HG03571 (cell line): Measurements from ENCODE around the gene ZNF718.
"Not testable (repeated sequence)": the region's sequence is repeated elsewhere in the genome, so short reads cannot be mapped to it uniquely, and the experiment has no call there.

ENCODE experiments used
- ATAC-seq: cut with Tn5 transposase; IDR thresholded peaks from one replicate; pipeline ENCODE4 v1.9.1; 2021; ENCODE audit not compliant: unreplicated experiment

The ZNF718 gene

DNA sequence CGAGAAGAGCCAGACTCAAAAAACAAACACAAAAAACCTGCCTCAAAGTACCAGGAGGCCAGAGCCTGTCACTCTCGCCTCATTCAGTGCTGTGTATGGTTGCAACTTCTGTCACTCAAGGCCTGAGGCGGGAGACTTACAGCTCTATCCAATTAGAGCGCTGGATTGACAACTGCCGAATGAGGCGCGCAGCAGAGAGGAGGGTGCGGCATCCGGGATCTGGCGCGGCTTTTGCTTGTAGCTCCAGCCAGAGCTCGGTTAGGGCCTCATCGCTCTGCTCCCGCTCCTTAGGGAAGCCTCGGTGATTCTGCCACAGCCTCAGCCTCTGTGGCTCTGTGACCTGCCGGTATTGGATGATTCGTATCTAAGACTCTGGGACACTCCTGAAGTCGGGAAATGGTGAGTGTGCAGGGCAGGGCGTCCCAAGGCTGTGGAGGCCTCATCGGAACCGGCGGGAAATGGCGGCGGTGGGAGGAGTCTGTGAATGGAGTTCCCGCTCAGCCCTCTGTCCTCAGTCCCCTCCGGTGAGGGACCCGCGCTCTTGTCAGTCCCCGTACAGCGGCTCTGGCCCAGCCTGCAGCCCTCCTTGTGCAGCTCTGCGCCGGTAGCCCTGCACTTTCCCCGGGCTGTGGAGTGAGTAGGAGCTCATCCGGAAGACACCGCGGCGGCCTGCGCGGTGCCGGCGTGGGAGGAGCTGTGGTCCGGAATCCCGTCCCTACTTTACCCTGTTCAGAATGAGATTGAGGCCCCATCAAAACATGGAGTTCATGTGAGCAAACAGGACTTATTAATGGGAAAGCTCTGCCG lies at the start of gene ZNF718:
TSS of gene ZNF718 (plus strand) at position 227 of the 807 bp plus-strand sequence. CDS start at position 397, 170 bp downstream.
- peak; percentile 94 for ATAC-seq

DNA sequence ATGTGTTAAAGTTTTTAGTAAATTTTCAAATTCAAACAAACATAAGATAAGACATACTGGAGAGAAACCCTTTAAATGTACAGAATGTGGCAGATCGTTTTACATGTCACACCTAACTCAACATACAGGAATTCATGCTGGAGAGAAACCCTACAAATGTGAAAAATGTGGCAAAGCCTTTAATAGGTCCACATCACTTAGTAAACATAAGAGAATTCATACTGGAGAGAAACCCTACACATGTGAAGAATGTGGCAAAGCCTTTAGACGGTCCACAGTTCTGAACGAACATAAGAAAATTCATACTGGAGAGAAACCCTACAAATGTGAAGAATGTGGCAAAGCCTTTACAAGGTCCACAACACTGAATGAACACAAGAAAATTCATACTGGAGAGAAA lies 38.4 kb upstream of the ZNF718 start:
- ATAC-seq, result no peak

GRCh38 chr4:86559-87324 lies 37.6 kb upstream of the ZNF718 start:
- ATAC-seq, result not testable (repeated sequence)

- no peak for ATAC-seq
Measured at GRCh38 chr4:98386-98785, 25.9 kb upstream of the ZNF718 start.

GRCh38 chr4:99863-100262 lies 24.4 kb upstream of the ZNF718 start:
- ATAC-seq, result no peak

- no peak for ATAC-seq
Measured at GRCh38 chr4:107083-107443, 17.2 kb upstream of the ZNF718 start.

GRCh38 chr4:107444-108429 lies 16.6 kb upstream of the ZNF718 start:
- ATAC-seq, result no peak

DNA sequence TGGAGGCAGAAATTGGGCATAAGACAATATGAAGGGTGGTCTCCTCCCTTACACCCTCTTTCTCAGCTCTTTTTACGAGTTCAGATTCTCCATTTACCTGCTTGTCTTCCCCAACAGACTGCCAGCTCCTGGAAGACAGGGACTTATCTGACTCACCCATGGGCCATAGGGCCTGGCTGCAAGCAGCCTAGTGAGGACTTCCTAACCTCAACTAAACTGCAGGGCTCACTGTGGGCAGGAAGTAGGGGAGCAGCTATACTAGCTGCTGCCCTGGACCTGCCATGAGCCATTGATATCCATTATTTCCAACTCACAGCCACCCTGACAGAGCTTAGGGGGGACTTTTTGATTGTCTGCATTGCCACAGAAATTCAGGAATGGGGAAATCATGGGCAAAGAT lies 11.5 kb upstream of the ZNF718 start:
- ATAC-seq, result no peak

DNA sequence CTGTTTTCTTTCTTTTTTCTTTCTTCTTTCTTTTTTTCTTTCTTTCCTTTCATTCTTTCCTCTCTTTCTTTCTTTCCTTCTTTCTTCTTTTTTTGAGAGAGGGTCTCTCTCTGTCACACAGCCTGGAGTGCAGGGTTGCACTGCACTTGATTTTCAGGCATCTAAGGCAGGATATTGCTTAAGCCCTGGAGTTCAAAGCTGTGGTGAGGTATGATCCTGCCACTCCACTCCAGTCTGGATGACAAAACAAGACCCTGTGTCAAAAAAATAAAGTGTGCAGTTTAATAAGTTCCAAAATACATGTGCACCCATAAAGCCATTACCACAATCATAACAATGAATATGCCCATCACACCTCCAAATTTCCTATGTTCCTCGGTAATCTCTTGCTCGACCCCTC lies 10.6 kb upstream of the ZNF718 start:
- no peak for ATAC-seq

- ATAC-seq, result no peak
Measured at GRCh38 chr4:114149-114548, 10.2 kb upstream of the ZNF718 start.

GRCh38 chr4:116499-116898 lies 7.8 kb upstream of the ZNF718 start:
- no peak for ATAC-seq

GRCh38 chr4:120616-121015 lies 3.7 kb upstream of the ZNF718 start:
- no peak for ATAC-seq

DNA sequence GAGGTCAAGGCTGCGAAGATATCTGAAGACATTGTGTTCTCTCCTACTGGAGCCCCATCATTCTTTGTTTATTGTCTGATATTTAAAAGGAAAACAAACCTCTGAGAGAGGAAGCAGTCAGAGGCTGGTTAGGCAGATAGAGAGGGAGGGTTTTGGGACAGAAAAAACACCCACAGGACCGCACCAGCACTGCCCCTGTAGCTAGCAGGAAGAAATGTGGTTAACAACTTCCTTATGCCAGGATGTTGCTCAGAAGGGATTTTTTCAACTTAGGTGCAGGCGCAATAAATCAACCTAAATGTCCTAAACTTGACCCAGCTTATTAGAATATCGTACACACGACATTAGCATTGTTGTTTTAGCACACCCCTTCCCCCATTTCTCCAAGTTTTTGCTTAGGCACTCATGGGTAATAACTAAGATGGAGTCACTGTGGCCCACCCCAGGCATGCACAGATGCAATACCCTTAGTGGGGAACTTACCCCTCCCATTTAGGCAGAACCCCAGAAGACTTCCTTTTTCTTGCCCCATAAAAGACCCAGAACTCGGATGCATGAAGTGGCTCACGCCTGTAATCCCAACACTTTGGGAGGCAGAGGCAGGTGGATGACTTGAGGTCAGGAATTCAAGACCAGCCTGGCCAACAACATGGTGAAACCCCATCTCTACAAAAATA lies 2.8 kb upstream of the ZNF718 start:
- no peak for ATAC-seq

DNA sequence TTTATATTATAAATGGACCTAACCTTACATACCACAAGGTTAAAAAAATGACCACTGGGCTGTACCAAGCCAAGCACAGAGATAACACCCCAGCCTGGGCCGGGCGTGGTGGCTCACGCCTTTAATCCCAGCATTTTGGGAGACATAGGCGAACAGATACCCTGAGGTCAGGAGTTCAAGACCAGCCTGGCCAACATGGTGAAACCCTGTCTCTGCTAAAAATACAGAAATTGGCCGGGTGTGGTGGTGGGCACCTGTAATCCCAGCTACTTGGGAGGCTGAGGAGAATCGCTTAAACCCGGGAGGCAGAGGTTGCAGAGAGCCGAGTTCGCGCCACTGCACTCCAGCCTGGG lies 403 bp upstream of the ZNF718 start:
- ATAC-seq, result not testable (repeated sequence)

- ATAC-seq, result no peak
Measured at GRCh38 chr4:125091-125771, 930 bp downstream of the ZNF718 start.

DNA sequence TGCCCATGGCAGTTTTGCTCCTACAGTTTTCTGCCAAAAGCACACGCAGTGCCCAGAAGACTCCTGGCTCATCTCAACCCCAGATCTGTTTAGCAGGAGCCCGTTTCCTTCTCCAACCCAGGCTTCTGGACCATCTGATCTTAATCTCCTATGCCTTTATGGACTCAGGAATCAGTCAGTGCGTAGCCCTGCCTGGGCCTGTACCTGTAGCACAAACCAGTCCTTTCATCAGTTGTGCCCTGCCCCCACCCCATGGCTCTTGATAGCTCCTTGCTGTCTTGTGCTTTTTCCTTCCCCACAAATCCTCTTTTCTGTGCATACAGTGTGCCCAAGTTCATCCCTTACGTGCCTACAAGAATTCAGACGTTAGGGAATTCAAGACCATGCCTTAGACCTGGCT lies 1.5 kb downstream of the ZNF718 start:
- ATAC-seq, result no peak

DNA sequence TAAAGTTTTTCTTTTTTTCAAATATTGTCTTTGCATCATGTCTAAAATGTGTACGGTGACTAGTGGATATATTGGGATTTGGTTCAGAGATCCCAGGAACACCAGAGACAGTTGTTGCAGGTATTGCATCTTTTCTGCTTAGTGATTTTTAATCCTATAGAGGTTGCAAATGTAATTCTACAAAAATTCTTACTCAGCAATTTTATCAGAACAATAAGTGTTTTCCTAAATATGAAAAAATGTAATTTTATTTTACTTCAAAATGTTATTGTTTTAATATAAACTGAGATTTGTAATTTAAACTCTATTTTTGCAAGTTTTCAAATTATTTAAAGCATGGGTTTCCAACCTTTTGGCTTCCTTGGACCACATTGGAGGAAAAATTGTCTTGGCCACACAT lies 8.2 kb downstream of the ZNF718 start:
- ATAC-seq, result no peak

DNA sequence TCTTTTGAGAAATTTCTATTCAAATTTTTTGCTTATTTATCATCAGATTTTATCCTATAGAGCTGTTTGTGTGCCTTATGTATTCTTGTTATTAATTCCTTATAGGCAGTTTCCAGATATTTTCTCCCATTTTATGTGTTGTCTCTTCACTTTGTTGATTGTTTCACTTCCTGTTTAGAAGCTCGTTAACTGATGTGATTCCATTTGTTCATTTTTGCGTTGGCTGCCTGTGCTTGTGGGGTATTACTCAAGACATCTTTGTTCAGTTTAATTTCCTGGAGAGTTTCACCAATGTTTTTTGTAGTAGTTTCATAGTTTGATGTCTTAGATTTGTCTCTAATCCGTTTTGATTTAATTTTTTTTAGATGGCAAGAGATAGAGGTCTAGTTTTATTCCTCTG lies 14.6 kb downstream of the ZNF718 start:
- no peak for ATAC-seq

DNA sequence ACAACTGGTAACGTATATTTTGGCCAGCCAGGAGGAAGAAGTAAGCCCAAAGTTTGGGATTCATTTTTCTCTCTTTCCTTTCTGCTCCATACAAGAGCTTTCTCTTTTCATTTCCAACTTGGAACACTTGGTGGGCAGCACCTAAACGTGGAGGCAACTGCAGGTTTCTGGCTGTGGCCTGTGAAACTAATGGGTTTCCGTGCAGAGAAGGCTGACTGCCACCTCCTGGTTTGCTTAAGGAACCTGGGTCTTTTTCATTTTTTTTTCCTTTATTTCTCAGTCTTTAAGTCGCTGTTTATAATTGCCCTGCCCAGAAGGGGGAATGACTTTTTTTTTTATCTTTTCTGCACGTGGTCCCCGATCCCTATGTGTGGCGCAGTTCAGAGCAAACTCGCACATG lies 15.4 kb downstream of the ZNF718 start:
- no peak for ATAC-seq

DNA sequence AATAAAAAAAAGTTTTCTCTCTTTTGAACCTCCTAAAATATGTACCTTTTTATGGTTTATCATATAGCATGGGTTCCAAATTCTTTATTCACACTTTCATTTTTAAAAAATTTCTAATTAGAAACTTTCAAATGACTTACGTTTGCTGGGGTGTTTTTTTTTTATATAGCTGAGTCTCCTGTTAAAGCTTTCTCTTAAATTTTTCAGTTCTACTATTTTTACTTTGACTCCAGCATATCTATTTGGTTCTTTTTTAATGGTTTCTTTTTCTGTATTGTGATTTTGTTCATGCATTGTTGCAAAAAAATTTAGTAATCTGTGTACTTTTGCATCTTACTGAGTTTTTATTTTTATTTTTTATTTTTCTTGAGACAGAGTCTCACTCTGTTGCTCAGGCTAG lies 22.3 kb downstream of the ZNF718 start:
- ATAC-seq, result no peak
